ENCODE data around the gene SLC22A5.

Gene SLC22A5

GRCh38 chr5:132427281-132428146 is 58.0 kb downstream of the SLC22A5 start:
- H3K36me3 ChIP-seq (ENCODE audit: control insufficient read depth, low read depth, low read length): no peaks in the 10 kb centered on the region
- H3K9ac ChIP-seq (ENCODE audit: low read length): no peak overlapping the region
- H3K4me1 ChIP-seq (ENCODE audit: control insufficient read depth, low read depth, low read length): peaks cover 6% of the 10 kb centered on the region
- no peak overlapping the region for H3K4me3 ChIP-seq (ENCODE audit: low read length)
- no peaks in the 10 kb centered on the region for H3K27me3 ChIP-seq (ENCODE audit: control insufficient read depth, insufficient read depth, low read length)
- H3K27ac ChIP-seq (ENCODE audit: low read length): peak overlapping the region; percentile 29
- no peaks in the 10 kb centered on the region for H3K9me3 ChIP-seq (ENCODE audit: control insufficient read depth, low read depth, low read length)

GRCh38 chr5:132428147-132428482 is 58.6 kb downstream of the SLC22A5 start:
- no peak overlapping the region for H3K9ac ChIP-seq (ENCODE audit: low read length)
- H3K9me3 ChIP-seq (ENCODE audit: control insufficient read depth, low read depth, low read length): no peaks in the 10 kb centered on the region
- H3K27ac ChIP-seq (ENCODE audit: low read length): no peak overlapping the region
- no peaks in the 10 kb centered on the region for H3K36me3 ChIP-seq (ENCODE audit: control insufficient read depth, low read depth, low read length)
- no peak overlapping the region for H3K4me3 ChIP-seq (ENCODE audit: low read length)
- H3K4me1 ChIP-seq (ENCODE audit: control insufficient read depth, low read depth, low read length): peaks cover 6% of the 10 kb centered on the region
- H3K27me3 ChIP-seq (ENCODE audit: control insufficient read depth, insufficient read depth, low read length): no peaks in the 10 kb centered on the region

GRCh38 chr5:132428484-132429462 is 59.3 kb downstream of the SLC22A5 start:
- Histone ChIP-seq H3K9ac (ENCODE audit: low read length) (no peak overlapping the region), H3K4me1 (ENCODE audit: control insufficient read depth, low read depth, low read length) (peaks cover 6% of the 10 kb centered on the region), H3K27me3 (ENCODE audit: control insufficient read depth, insufficient read depth, low read length) (no peaks in the 10 kb centered on the region), H3K27ac (ENCODE audit: low read length) (no peak overlapping the region), H3K36me3 (ENCODE audit: control insufficient read depth, low read depth, low read length) (no peaks in the 10 kb centered on the region), H3K9me3 (ENCODE audit: control insufficient read depth, low read depth, low read length) (no peaks in the 10 kb centered on the region), H3K4me3 (ENCODE audit: low read length) (no peak overlapping the region)

- no peak overlapping the region for H3K27ac ChIP-seq (ENCODE audit: low read length)
- no peaks in the 10 kb centered on the region for H3K36me3 ChIP-seq (ENCODE audit: control insufficient read depth, low read depth, low read length)
- H3K9ac ChIP-seq (ENCODE audit: low read length): no peak overlapping the region
- H3K4me1 ChIP-seq (ENCODE audit: control insufficient read depth, low read depth, low read length): peaks cover 10% of the 10 kb centered on the region
- no peaks in the 10 kb centered on the region for H3K9me3 ChIP-seq (ENCODE audit: control insufficient read depth, low read depth, low read length)
- no peaks in the 10 kb centered on the region for H3K27me3 ChIP-seq (ENCODE audit: control insufficient read depth, insufficient read depth, low read length)
- H3K4me3 ChIP-seq (ENCODE audit: low read length): no peak overlapping the region
Observed at GRCh38 chr5:132429463-132430440, 60.2 kb downstream of the SLC22A5 start.

GRCh38 chr5:132430746-132431145 is 61.2 kb downstream of the SLC22A5 start:
- Histone ChIP-seq H3K4me1 (ENCODE audit: control insufficient read depth, low read depth, low read length) (peaks cover 10% of the 10 kb centered on the region), H3K9ac (ENCODE audit: low read length) (no peak overlapping the region), H3K27ac (ENCODE audit: low read length) (no peak overlapping the region), H3K9me3 (ENCODE audit: control insufficient read depth, low read depth, low read length) (no peaks in the 10 kb centered on the region), H3K27me3 (ENCODE audit: control insufficient read depth, insufficient read depth, low read length) (no peaks in the 10 kb centered on the region), H3K4me3 (ENCODE audit: low read length) (no peak overlapping the region), H3K36me3 (ENCODE audit: control insufficient read depth, low read depth, low read length) (no peaks in the 10 kb centered on the region)

GRCh38 chr5:132431632-132432031 is 62.1 kb downstream of the SLC22A5 start:
- peaks cover 11% of the 10 kb centered on the region for H3K4me1 ChIP-seq (ENCODE audit: control insufficient read depth, low read depth, low read length)
- H3K9me3 ChIP-seq (ENCODE audit: control insufficient read depth, low read depth, low read length): no peaks in the 10 kb centered on the region
- H3K27ac ChIP-seq (ENCODE audit: low read length): no peak overlapping the region

GRCh38 chr5:132433141-132433540 is 63.6 kb downstream of the SLC22A5 start:
- no peak overlapping the region for H3K27ac ChIP-seq (ENCODE audit: low read length)
- H3K27me3 ChIP-seq (ENCODE audit: control insufficient read depth, insufficient read depth, low read length): no peaks in the 10 kb centered on the region
- H3K9me3 ChIP-seq (ENCODE audit: control insufficient read depth, low read depth, low read length): no peaks in the 10 kb centered on the region
- H3K4me1 ChIP-seq (ENCODE audit: control insufficient read depth, low read depth, low read length): peaks cover 19% of the 10 kb centered on the region
- no peak overlapping the region for H3K4me3 ChIP-seq (ENCODE audit: low read length)
- H3K36me3 ChIP-seq (ENCODE audit: control insufficient read depth, low read depth, low read length): no peaks in the 10 kb centered on the region
- no peak overlapping the region for H3K9ac ChIP-seq (ENCODE audit: low read length)

More at GRCh38 chr5:132431632-132432031, 62.1 kb downstream of the SLC22A5 start:
- Histone ChIP-seq H3K4me3 (ENCODE audit: low read length) (no peak overlapping the region), H3K36me3 (ENCODE audit: control insufficient read depth, low read depth, low read length) (no peaks in the 10 kb centered on the region), H3K27me3 (ENCODE audit: control insufficient read depth, insufficient read depth, low read length) (no peaks in the 10 kb centered on the region), H3K9ac (ENCODE audit: low read length) (no peak overlapping the region)

GRCh38 chr5:132434416-132435286 is 65.1 kb downstream of the SLC22A5 start:
- peaks cover 19% of the 10 kb centered on the region for H3K4me1 ChIP-seq (ENCODE audit: control insufficient read depth, low read depth, low read length)
- no peaks in the 10 kb centered on the region for H3K27me3 ChIP-seq (ENCODE audit: control insufficient read depth, insufficient read depth, low read length)
- no peak overlapping the region for H3K27ac ChIP-seq (ENCODE audit: low read length)
- no peak overlapping the region for H3K9ac ChIP-seq (ENCODE audit: low read length)
- no peaks in the 10 kb centered on the region for H3K9me3 ChIP-seq (ENCODE audit: control insufficient read depth, low read depth, low read length)
- H3K36me3 ChIP-seq (ENCODE audit: control insufficient read depth, low read depth, low read length): no peaks in the 10 kb centered on the region
- H3K4me3 ChIP-seq (ENCODE audit: low read length): no peak overlapping the region

- Histone ChIP-seq H3K4me1 (ENCODE audit: control insufficient read depth, low read depth, low read length) (peaks cover 19% of the 10 kb centered on the region), H3K27me3 (ENCODE audit: control insufficient read depth, insufficient read depth, low read length) (no peaks in the 10 kb centered on the region), H3K27ac (ENCODE audit: low read length) (no peak overlapping the region), H3K36me3 (ENCODE audit: control insufficient read depth, low read depth, low read length) (no peaks in the 10 kb centered on the region), H3K9ac (ENCODE audit: low read length) (no peak overlapping the region), H3K9me3 (ENCODE audit: control insufficient read depth, low read depth, low read length) (no peaks in the 10 kb centered on the region), H3K4me3 (ENCODE audit: low read length) (no peak overlapping the region)
Observed at GRCh38 chr5:132435447-132435846, 65.9 kb downstream of the SLC22A5 start.

- Histone ChIP-seq H3K27me3 (ENCODE audit: control insufficient read depth, insufficient read depth, low read length) (no peaks in the 10 kb centered on the region), H3K4me3 (ENCODE audit: low read length) (no peak overlapping the region), H3K9ac (ENCODE audit: low read length) (no peak overlapping the region), H3K9me3 (ENCODE audit: control insufficient read depth, low read depth, low read length) (no peaks in the 10 kb centered on the region), H3K36me3 (ENCODE audit: control insufficient read depth, low read depth, low read length) (no peaks in the 10 kb centered on the region), H3K27ac (ENCODE audit: low read length) (no peak overlapping the region), H3K4me1 (ENCODE audit: control insufficient read depth, low read depth, low read length) (peaks cover 19% of the 10 kb centered on the region)
Observed at GRCh38 chr5:132435886-132436285, 66.4 kb downstream of the SLC22A5 start.

Measured in iPS-18a (cell line).